GM18508 (cell line): Measurements from ENCODE around the gene GRK4.
"Not testable (repeated sequence)": the region's sequence is repeated elsewhere in the genome, so short reads cannot be mapped to it uniquely, and the experiment has no call there.

Source experiments
- ATAC-seq: cut with Tn5 transposase; IDR thresholded peaks from one replicate; pipeline ENCODE4 v1.9.1; 2021; ENCODE audit warnings: moderate number of reproducible peaks; ENCODE audit not compliant: insufficient read depth, unreplicated experiment

Gene GRK4

GRCh38 chr4:2930135-2930757 is 33.1 kb upstream of the GRK4 start:
- no peak for ATAC-seq

- no peak for ATAC-seq
These were observed 32.4 kb upstream of the GRK4 start for GRCh38 chr4:2930758-2931511.

- no peak for ATAC-seq
These were observed 31.7 kb upstream of the GRK4 start for GRCh38 chr4:2931512-2932301.

GRCh38 chr4:2932321-2932950 is 30.9 kb upstream of the GRK4 start:
- no peak for ATAC-seq

GRCh38 chr4:2932951-2933565 is 30.3 kb upstream of the GRK4 start:
- no peak for ATAC-seq

GRCh38 chr4:2933566-2934076 is 29.8 kb upstream of the GRK4 start:
- no peak for ATAC-seq

- no peak for ATAC-seq
These were observed 29.1 kb upstream of the GRK4 start for GRCh38 chr4:2934077-2934812.

- no peak for ATAC-seq
These were observed 28.3 kb upstream of the GRK4 start for GRCh38 chr4:2934813-2935761.

- no peak for ATAC-seq
These were observed 27.3 kb upstream of the GRK4 start for GRCh38 chr4:2935762-2936743.

GRCh38 chr4:2936773-2937145 is 26.6 kb upstream of the GRK4 start:
- no peak for ATAC-seq

GRCh38 chr4:2937146-2937857 is 26.1 kb upstream of the GRK4 start:
- no peak for ATAC-seq

GRCh38 chr4:2937986-2938385 is 25.4 kb upstream of the GRK4 start:
- ATAC-seq: no peak

GRCh38 chr4:2938411-2938810 is 25.0 kb upstream of the GRK4 start:
- ATAC-seq: not testable (repeated sequence)

GRCh38 chr4:2938906-2939305 is 24.5 kb upstream of the GRK4 start:
- no peak for ATAC-seq

- ATAC-seq: no peak
These were observed 23.8 kb upstream of the GRK4 start for GRCh38 chr4:2939383-2940243.
